ENCODE measurements around the gene ANKS1A.
"Not testable (repeated sequence)": the region's sequence is repeated elsewhere in the genome, so short reads cannot be mapped to it uniquely, and the experiment has no call there.

- TF ChIP-seq, protein P1, sequence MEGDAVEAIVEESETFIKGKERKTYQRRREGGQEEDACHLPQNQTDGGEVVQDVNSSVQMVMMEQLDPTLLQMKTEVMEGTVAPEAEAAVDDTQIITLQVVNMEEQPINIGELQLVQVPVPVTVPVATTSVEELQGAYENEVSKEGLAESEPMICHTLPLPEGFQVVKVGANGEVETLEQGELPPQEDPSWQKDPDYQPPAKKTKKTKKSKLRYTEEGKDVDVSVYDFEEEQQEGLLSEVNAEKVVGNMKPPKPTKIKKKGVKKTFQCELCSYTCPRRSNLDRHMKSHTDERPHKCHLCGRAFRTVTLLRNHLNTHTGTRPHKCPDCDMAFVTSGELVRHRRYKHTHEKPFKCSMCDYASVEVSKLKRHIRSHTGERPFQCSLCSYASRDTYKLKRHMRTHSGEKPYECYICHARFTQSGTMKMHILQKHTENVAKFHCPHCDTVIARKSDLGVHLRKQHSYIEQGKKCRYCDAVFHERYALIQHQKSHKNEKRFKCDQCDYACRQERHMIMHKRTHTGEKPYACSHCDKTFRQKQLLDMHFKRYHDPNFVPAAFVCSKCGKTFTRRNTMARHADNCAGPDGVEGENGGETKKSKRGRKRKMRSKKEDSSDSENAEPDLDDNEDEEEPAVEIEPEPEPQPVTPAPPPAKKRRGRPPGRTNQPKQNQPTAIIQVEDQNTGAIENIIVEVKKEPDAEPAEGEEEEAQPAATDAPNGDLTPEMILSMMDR (IDR thresholded peaks at IDR 0.05) = not testable (repeated sequence)
- TF ChIP-seq POLR2A (IDR thresholded peaks at IDR 0.05) = not testable (repeated sequence)
Observed at GRCh38 chr6:34884073-34884472, 5.0 kb upstream of the ANKS1A start.

Measured in right lobe of liver (tissue), 4 donors.